H4 (cell line): Measurements from ENCODE around the gene USP17L25. TPM values are rescaled to one million over a fixed set of nuclear protein-coding genes. Genes with fewer than 3 reads are reported as not detected.
"Not testable (repeated sequence)": the region's sequence is repeated elsewhere in the genome, so short reads cannot be mapped to it uniquely, and the experiment has no call there.

ENCODE experiments used
- DNase-seq: peaks from one replicate; pipeline ENCODE4 v3.0.0-alpha.2; 2015; ENCODE audit warnings: low spot score
- total RNA-seq: library from RNA; depleted of rRNA; stranded (reverse); fragments of >200 nt; shearing (Covaris generic); gene quantifications from 2 replicates; pipeline ENCODE4 v1.2.3, GENCODE V29; 2014; rRNA removed

Gene USP17L25
- not detected in 2 replicates for total RNA-seq

- DNase-seq = not testable (repeated sequence)
Observed at GRCh38 chr4:9329611-9330010, at the start of gene USP17L25. USP17L25 (plus strand) TSS chr4:9329911; CDS start chr4:9329911, 0 bp downstream.

GRCh38 chr4:9324191-9324590, 5.5 kb upstream of the USP17L25 start:
- not testable (repeated sequence) for DNase-seq

GRCh38 chr4:9324865-9325264, 4.8 kb upstream of the USP17L25 start, which contains the start of gene USP17L24:
USP17L24 (plus strand) TSS chr4:9325165; CDS start chr4:9325165, 0 bp downstream.
- DNase-seq = not testable (repeated sequence)

- DNase-seq = not testable (repeated sequence)
Observed at GRCh38 chr4:9334358-9334757, 4.6 kb downstream of the USP17L25 start, which contains the start of gene USP17L26. USP17L26 (plus strand) TSS chr4:9334658; CDS start chr4:9334658, 0 bp downstream.

- not testable (repeated sequence) for DNase-seq
Observed at GRCh38 chr4:9339103-9339502, 9.4 kb downstream of the USP17L25 start, which contains the start of gene USP17L5. USP17L5 (plus strand) TSS chr4:9339403; CDS start chr4:9339403, 0 bp downstream.

GRCh38 chr4:9343848-9344247, 14.1 kb downstream of the USP17L25 start, which contains the start of gene USP17L27:
USP17L27 (plus strand) TSS chr4:9344148; CDS start chr4:9344148, 0 bp downstream.
- not testable (repeated sequence) for DNase-seq

- DNase-seq = not testable (repeated sequence)
Observed at GRCh38 chr4:9348593-9348992, 18.9 kb downstream of the USP17L25 start, which contains the start of gene USP17L28. USP17L28 (plus strand) TSS chr4:9348893; CDS start chr4:9348893, 0 bp downstream.

- not testable (repeated sequence) for DNase-seq
Observed at GRCh38 chr4:9350866-9351265, 21.2 kb downstream of the USP17L25 start.

GRCh38 chr4:9353338-9353737, 23.6 kb downstream of the USP17L25 start, which contains the start of gene USP17L29:
USP17L29 (plus strand) TSS chr4:9353638; CDS start chr4:9353638, 0 bp downstream.
- DNase-seq = not testable (repeated sequence)

- DNase-seq = not testable (repeated sequence)
Observed at GRCh38 chr4:9362829-9363228, 33.1 kb downstream of the USP17L25 start, which contains the start of gene USP17L30. USP17L30 (plus strand) TSS chr4:9363129; CDS start chr4:9363129, 0 bp downstream.

- not testable (repeated sequence) for DNase-seq
Observed at GRCh38 chr4:9379881-9380280, 50.2 kb downstream of the USP17L25 start.

Other genes with a start within 250 kb of the USP17L25 start
- gene FAM90A26, start 159.5 kb upstream of the USP17L25 start, total RNA-seq = not detected in 2 replicates
- gene USP17L10, start 119.3 kb upstream of the USP17L25 start, total RNA-seq = not detected in 2 replicates
- gene USP17L11, start 114.5 kb upstream of the USP17L25 start, total RNA-seq = not detected in 2 replicates
- gene USP17L12, start 109.8 kb upstream of the USP17L25 start, total RNA-seq = not detected in 2 replicates
- gene USP17L13, start 105.0 kb upstream of the USP17L25 start, total RNA-seq = not detected in 2 replicates
- not detected in 2 replicates for gene USP17L15, start 95.5 kb upstream of the USP17L25 start, total RNA-seq
- not detected in 2 replicates for gene USP17L17, start 86.0 kb upstream of the USP17L25 start, total RNA-seq
- gene USP17L18, start 81.3 kb upstream of the USP17L25 start, total RNA-seq = not detected in 2 replicates
- not detected in 2 replicates for gene USP17L19, start 76.5 kb upstream of the USP17L25 start, total RNA-seq
- gene USP17L20, start 71.8 kb upstream of the USP17L25 start, total RNA-seq = not detected in 2 replicates
- not detected in 2 replicates for gene USP17L21, start 67.0 kb upstream of the USP17L25 start, total RNA-seq
- gene USP17L22, start 62.3 kb upstream of the USP17L25 start, total RNA-seq = not detected in 2 replicates
- gene USP17L24, start 4.7 kb upstream of the USP17L25 start, total RNA-seq = not detected in 2 replicates
- not detected in 2 replicates for gene USP17L26, start 4.7 kb downstream of the USP17L25 start, total RNA-seq
- not detected in 2 replicates for gene USP17L5, start 9.5 kb downstream of the USP17L25 start, total RNA-seq
- not detected in 2 replicates for gene USP17L27, start 14.2 kb downstream of the USP17L25 start, total RNA-seq
- gene USP17L28, start 19.0 kb downstream of the USP17L25 start, total RNA-seq = not detected in 2 replicates
- gene USP17L29, start 23.7 kb downstream of the USP17L25 start, total RNA-seq = not detected in 2 replicates
- gene USP17L30, start 33.2 kb downstream of the USP17L25 start, total RNA-seq = not detected in 2 replicates
- not detected in 2 replicates for gene DEFB131A, start 114.5 kb downstream of the USP17L25 start, total RNA-seq